LNCAP (cell line): Measurements from ENCODE around the gene SLC15A1.

Experiments
- TF ChIP-seq, protein P1 (sequence below): fragments of 450-650 bp; IDR thresholded peaks from 2 replicates; pipeline ENCODE4 v1.5.1; 2017; ENCODE audit warnings: mild to moderate bottlenecking

The SLC15A1 gene

DNA sequence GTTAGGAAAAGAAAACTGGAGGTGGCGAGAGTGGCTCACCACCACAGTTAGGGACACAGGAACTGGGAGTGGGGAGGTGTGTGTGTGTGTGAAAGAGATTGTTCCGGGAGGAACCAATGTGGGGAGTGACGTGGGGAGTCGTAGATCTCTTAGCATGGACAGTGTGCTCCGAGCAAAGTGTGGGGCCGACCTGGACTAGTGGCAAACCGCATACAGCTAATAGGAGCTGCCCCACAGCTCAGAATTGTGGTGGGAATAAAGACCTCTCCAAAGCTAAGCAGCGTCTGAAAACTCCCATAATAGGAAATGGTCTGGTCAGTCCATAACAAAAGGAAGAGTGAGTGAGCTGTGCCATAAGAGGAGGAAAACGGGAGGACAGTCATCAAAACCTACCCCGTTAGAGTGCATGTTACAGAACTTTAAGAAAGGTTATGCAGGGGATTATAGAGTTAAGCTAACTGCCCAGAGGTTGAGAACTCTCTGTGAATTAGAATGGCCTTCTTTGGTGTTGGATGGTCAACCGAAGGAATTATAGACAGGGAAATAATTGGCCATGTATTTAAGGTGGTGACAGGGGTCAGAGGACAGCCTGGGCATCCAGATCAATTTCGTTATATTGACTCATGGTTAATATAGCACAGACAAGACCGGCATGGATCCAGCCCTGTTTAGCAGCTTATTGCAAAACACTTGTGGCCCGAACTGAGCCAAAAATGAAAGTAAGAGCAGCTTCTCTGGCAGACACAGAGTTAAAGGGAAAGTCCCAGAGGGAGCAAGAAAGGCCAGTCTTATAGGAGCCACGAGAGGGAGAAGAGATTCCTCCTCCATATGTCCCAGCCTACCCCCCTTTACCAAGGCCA lies 8.9 kb upstream of the SLC15A1 start:
- TF ChIP-seq, protein P1, sequence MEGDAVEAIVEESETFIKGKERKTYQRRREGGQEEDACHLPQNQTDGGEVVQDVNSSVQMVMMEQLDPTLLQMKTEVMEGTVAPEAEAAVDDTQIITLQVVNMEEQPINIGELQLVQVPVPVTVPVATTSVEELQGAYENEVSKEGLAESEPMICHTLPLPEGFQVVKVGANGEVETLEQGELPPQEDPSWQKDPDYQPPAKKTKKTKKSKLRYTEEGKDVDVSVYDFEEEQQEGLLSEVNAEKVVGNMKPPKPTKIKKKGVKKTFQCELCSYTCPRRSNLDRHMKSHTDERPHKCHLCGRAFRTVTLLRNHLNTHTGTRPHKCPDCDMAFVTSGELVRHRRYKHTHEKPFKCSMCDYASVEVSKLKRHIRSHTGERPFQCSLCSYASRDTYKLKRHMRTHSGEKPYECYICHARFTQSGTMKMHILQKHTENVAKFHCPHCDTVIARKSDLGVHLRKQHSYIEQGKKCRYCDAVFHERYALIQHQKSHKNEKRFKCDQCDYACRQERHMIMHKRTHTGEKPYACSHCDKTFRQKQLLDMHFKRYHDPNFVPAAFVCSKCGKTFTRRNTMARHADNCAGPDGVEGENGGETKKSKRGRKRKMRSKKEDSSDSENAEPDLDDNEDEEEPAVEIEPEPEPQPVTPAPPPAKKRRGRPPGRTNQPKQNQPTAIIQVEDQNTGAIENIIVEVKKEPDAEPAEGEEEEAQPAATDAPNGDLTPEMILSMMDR, result no peak

DNA sequence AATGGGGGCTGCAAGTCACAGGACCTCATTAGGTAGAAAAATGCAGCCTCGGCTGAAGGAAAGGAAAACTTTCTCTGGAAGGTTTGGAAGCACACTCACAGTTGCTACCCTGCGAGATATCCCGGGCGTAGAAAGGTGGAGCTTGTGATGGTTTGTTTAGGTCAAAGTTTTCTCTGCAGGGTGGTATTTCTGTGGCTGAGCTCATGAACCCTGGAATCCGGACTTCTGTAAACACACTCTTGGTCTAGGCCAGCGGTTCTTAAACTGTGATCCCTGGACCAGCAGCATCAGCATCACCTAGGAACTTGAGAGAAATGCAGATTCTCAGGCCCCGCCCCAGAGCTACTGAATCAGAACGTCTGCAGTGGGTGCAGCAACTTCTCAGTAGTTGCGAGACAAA lies 3.3 kb upstream of the SLC15A1 start:
- TF ChIP-seq, protein P1, result no peak

DNA sequence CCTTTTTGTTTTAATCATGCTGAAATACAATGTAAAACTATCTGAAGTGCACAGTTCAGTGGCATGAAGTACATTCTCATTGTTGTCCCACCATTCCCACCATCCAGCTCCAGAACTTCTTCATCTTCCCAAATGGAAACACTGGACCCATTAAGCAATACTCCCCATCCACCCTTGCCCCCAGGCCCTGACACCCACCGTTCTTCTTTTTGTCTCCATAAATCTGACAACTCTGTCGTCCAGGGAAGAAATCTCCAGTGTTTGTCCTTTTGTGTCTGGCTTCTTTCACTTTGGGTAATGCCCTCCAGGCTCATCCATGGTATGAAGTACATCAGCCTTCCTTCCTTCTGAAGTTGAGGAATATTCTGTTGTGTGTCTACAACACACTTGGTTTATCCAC lies 2.6 kb upstream of the SLC15A1 start:
- TF ChIP-seq, protein P1, result no peak

GRCh38 chr13:98751861-98752466 lies 508 bp downstream of the SLC15A1 start:
- TF ChIP-seq, protein P1, result no peak

DNA sequence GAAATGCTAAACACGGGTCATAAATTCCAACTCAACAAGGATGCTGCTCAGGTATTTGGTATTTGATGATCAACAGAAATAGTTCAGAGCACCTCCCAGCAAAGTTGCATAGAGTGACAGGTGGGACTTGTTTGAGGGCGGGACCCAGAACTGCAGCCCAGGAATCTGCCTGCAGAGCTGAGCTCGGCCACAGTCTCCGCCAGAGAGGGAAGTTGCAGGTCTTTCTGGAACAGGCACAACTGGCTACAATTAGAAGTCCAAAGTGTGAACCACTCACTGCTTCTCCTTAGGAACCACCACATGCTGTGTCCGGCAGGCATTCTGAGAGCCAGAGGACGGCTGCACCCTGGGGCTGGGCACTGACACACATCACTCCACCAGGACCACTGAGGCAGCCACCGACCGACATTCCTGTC lies 1.1 kb downstream of the SLC15A1 start:
- TF ChIP-seq, protein P1, result no peak

DNA sequence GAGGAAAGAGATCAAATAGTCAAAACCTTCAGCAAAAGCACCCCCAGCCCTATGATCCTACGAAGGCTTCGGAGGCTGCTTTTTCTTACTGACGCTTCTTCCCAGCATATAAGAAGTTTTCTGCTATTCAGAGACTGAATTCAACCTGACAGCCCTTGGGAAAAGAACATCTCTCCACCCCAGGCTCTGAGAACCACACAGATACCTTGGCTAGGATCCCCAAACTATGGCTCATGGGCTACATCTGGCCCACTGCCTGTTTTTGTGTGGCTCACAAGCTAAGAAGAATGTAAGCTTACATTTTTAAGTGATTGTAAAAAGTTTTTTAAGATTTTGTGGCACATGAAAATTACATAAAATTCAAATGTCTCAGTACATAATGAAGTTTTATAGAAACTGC lies 3.0 kb downstream of the SLC15A1 start:
- TF ChIP-seq, protein P1, result no peak

- TF ChIP-seq, protein P1, result no peak
Measured at GRCh38 chr13:98746968-98747367, 5.5 kb downstream of the SLC15A1 start.
